ENCODE measurements around the gene PIK3CB.
"Not testable (repeated sequence)": the region's sequence is repeated elsewhere in the genome, so short reads cannot be mapped to it uniquely, and the experiment has no call there.

PIK3CB gene

GRCh38 chr3:138824114-138824506 lies 10.6 kb downstream of the PIK3CB start:
- H3K4me1 ChIP-seq (ENCODE audit: control insufficient read depth, insufficient read depth, low read length) = no peaks in the 10 kb centered on the region
- H3K4me3 ChIP-seq (ENCODE audit: low read depth, low read length) = no peak overlapping the region; the same call in 1 of the 2 replicates
- H3K27ac ChIP-seq (ENCODE audit: extremely low read depth, low read depth, low read length) = no peak overlapping the region
- H3K36me3 ChIP-seq (ENCODE audit: control insufficient read depth in 2 of 2, insufficient read depth in 1 of 2, low read length in 2 of 2) = peaks cover 0 to 4% of the 10 kb centered on the region in 2 experiments; a peak in 2 of 3 replicates
- POLR2A ChIA-PET = interaction anchor here (0.8 kb wide), 1 partner anchor 91 kb away, joined by 3 read pairs; no protein-coding TSS in a partner anchor
- CTCF ChIA-PET = interaction anchor here (1.3 kb wide), 1 partner anchor 91 kb away, joined by 4 read pairs; no protein-coding TSS in a partner anchor
- H3K9me3 ChIP-seq (ENCODE audit: control insufficient read depth, insufficient read depth, low read depth, low read length) = no peaks in the 10 kb centered on the region
- no peak for TF ChIP-seq ZNF433 (tag by site-specific recombination; IDR thresholded peaks at IDR 0.05; ENCODE audit: low read depth)
- no peak for TF ChIP-seq EGR2 (tag by site-specific recombination; IDR thresholded peaks at IDR 0.05; ENCODE audit: low read depth)
- no peak for TF ChIP-seq ZNF146 (tag by site-specific recombination; IDR thresholded peaks at IDR 0.05)

- H3K27ac ChIP-seq (ENCODE audit: extremely low read depth, low read depth, low read length); POLR2A ChIA-PET; H3K4me1 ChIP-seq (ENCODE audit: control insufficient read depth, insufficient read depth, low read length); H3K9me3 ChIP-seq (ENCODE audit: control insufficient read depth, insufficient read depth, low read depth, low read length); H3K4me3 ChIP-seq (ENCODE audit: low read depth, low read length); H3K36me3 ChIP-seq (ENCODE audit: control insufficient read depth in 2 of 2, insufficient read depth in 1 of 2, low read length in 2 of 2): not testable (repeated sequence)
- CTCF ChIA-PET = interaction anchor here (0.7 kb wide), 1 partner anchor 39 kb away, joined by 3 read pairs; no protein-coding TSS in a partner anchor
Measured at GRCh38 chr3:138820379-138820778, 14.3 kb downstream of the PIK3CB start.

GRCh38 chr3:138818185-138818860 lies 16.4 kb downstream of the PIK3CB start:
- no peaks in the 10 kb centered on the region; a peak in 1 of 3 replicates for H3K36me3 ChIP-seq (ENCODE audit: control insufficient read depth in 2 of 2, insufficient read depth in 1 of 2, low read length in 2 of 2)
- no peaks in the 10 kb centered on the region for H3K9me3 ChIP-seq (ENCODE audit: control insufficient read depth, insufficient read depth, low read depth, low read length)
- ChIA-PET POLR2A (interaction anchor here (0.6 to 0.7 kb wide), 2 partner anchors 97 to 521 kb away, joined by 5 read pairs; no protein-coding TSS in a partner anchor), CTCF (interaction anchor here (0.6 kb wide), 1 partner anchor 118 kb away, joined by 3 read pairs; no protein-coding TSS in a partner anchor)
- H3K27ac ChIP-seq (ENCODE audit: extremely low read depth, low read depth, low read length) = no peak overlapping the region
- TF ChIP-seq ZBTB17 (tag by site-specific recombination; IDR thresholded peaks at IDR 0.05) = no peak
- TF ChIP-seq ZNF488 (tag by site-specific recombination; IDR thresholded peaks at IDR 0.05) = no peak
- no peak for TF ChIP-seq ZNF777 (tag by site-specific recombination; IDR thresholded peaks at IDR 0.05; ENCODE audit: borderline replicate concordance)
- no peak for TF ChIP-seq ZNF558 (tag by site-specific recombination; IDR thresholded peaks at IDR 0.05)
- TF ChIP-seq ZNF23 (tag by site-specific recombination; IDR thresholded peaks at IDR 0.05; ENCODE audit: borderline replicate concordance) = no peak
- no peak for TF ChIP-seq KLF10 (tag by site-specific recombination; IDR thresholded peaks at IDR 0.05)
- no peak for TF ChIP-seq ZNF501 (tag by site-specific recombination; IDR thresholded peaks at IDR 0.05)
- no peak for TF ChIP-seq PRDM6 (tag by site-specific recombination; IDR thresholded peaks at IDR 0.05)
- no peak for TF ChIP-seq OSR2 (tag by site-specific recombination; IDR thresholded peaks at IDR 0.05)
- no peak for TF ChIP-seq ZNF366 (tag by site-specific recombination; conservative IDR thresholded peaks at IDR 0.05)
- no peak for TF ChIP-seq EGR2 (tag by site-specific recombination; IDR thresholded peaks at IDR 0.05; ENCODE audit: low read depth)
- no peak for TF ChIP-seq ZNF214 (tag by site-specific recombination; IDR thresholded peaks at IDR 0.05; ENCODE audit: borderline replicate concordance)
- TF ChIP-seq ZNF19 (tag by site-specific recombination; IDR thresholded peaks at IDR 0.05; ENCODE audit: low read depth) = no peak
- no peak overlapping the region for H3K4me3 ChIP-seq (ENCODE audit: low read depth, low read length)
- H3K4me1 ChIP-seq (ENCODE audit: control insufficient read depth, insufficient read depth, low read length) = no peaks in the 10 kb centered on the region

- no peaks in the 10 kb centered on the region; a peak in 1 of 3 replicates for H3K36me3 ChIP-seq (ENCODE audit: control insufficient read depth in 2 of 2, insufficient read depth in 1 of 2, low read length in 2 of 2)
- no peaks in the 10 kb centered on the region for H3K9me3 ChIP-seq (ENCODE audit: control insufficient read depth, insufficient read depth, low read depth, low read length)
- no peaks in the 10 kb centered on the region for H3K4me1 ChIP-seq (ENCODE audit: control insufficient read depth, insufficient read depth, low read length)
- H3K4me3 ChIP-seq (ENCODE audit: low read depth, low read length) = no peak overlapping the region
- ChIA-PET CTCF (interaction anchor here (0.6 kb wide), 1 partner anchor 118 kb away, joined by 3 read pairs; no protein-coding TSS in a partner anchor), POLR2A (interaction anchor here (0.6 kb wide), 1 partner anchor 98 kb away, joined by 5 read pairs; no protein-coding TSS in a partner anchor)
- no peak overlapping the region for H3K27ac ChIP-seq (ENCODE audit: extremely low read depth, low read depth, low read length)
- no peak for TF ChIP-seq RBAK (tag by site-specific recombination; IDR thresholded peaks at IDR 0.05)
- no peak for TF ChIP-seq ZNF211 (tag by site-specific recombination; IDR thresholded peaks at IDR 0.05; ENCODE audit: low read depth)
- no peak for TF ChIP-seq OSR2 (tag by site-specific recombination; IDR thresholded peaks at IDR 0.05)
- no peak for TF ChIP-seq ZNF529 (tag by site-specific recombination; IDR thresholded peaks at IDR 0.05; ENCODE audit: insufficient replicate concordance)
- no peak for TF ChIP-seq INSM2 (tag by site-specific recombination; IDR thresholded peaks at IDR 0.05)
- no peak for TF ChIP-seq ZNF26 (tag by site-specific recombination; IDR thresholded peaks at IDR 0.05)
- no peak for TF ChIP-seq ZNF837 (tag by site-specific recombination; IDR thresholded peaks at IDR 0.05)
- no peak for TF ChIP-seq KLF16 (tag by site-specific recombination; IDR thresholded peaks at IDR 0.05)
Measured at GRCh38 chr3:138817695-138818094, 17.0 kb downstream of the PIK3CB start.

Measured in HEK293 (cell line).